Activated effector memory CD4-positive, alpha-beta T cell treated with Interleukin-2 at 50 U/mL for 16 hours (primary cell): ENCODE data around the gene MAPRE3.

Experiments
- DNase-seq: peaks from one replicate; pipeline ENCODE4 v3.0.0-alpha.2; 2020

Gene MAPRE3

GRCh38 chr2:27042985-27043634 is 72.7 kb downstream of the MAPRE3 start:
- DNase-seq, result no peak

GRCh38 chr2:27049422-27050280 is 79.2 kb downstream of the MAPRE3 start:
- no peak for DNase-seq

- peak; percentile 87 for DNase-seq
These were observed 80.0 kb downstream of the MAPRE3 start for GRCh38 chr2:27050281-27050995.

GRCh38 chr2:27050996-27051901 is 80.8 kb downstream of the MAPRE3 start, which contains the start of gene AGBL5:
TSS of gene AGBL5 (plus strand) at chr2:27051668. CDS start at chr2:27052959, 1,291 bp downstream.
- DNase-seq, result peak; percentile 95

- no peak for DNase-seq
These were observed 81.6 kb downstream of the MAPRE3 start for GRCh38 chr2:27051902-27052645.

GRCh38 chr2:27053321-27053720 is 82.9 kb downstream of the MAPRE3 start:
- DNase-seq, result no peak

- DNase-seq, result no peak
These were observed 83.3 kb downstream of the MAPRE3 start for GRCh38 chr2:27053776-27054175.

- DNase-seq, result no peak
These were observed 84.3 kb downstream of the MAPRE3 start for GRCh38 chr2:27054721-27055120.

- DNase-seq, result no peak
These were observed 86.7 kb downstream of the MAPRE3 start for GRCh38 chr2:27057184-27057583.

- DNase-seq, result no peak
These were observed 87.8 kb downstream of the MAPRE3 start for GRCh38 chr2:27058210-27058609.

GRCh38 chr2:27059141-27059820 is 88.8 kb downstream of the MAPRE3 start:
- no peak for DNase-seq

GRCh38 chr2:27060323-27060722 is 89.9 kb downstream of the MAPRE3 start:
- no peak for DNase-seq

GRCh38 chr2:27065128-27065527 is 94.7 kb downstream of the MAPRE3 start:
- no peak for DNase-seq

GRCh38 chr2:27067385-27067784 is 96.9 kb downstream of the MAPRE3 start:
- no peak for DNase-seq

- DNase-seq, result no peak
These were observed 99.0 kb downstream of the MAPRE3 start for GRCh38 chr2:27069436-27069835.

- DNase-seq, result no peak
These were observed 99.7 kb downstream of the MAPRE3 start for GRCh38 chr2:27069961-27070618.

- DNase-seq, result no peak
These were observed 100.3 kb downstream of the MAPRE3 start for GRCh38 chr2:27070653-27071276.

- peak; percentile 89 for DNase-seq
These were observed 101.0 kb downstream of the MAPRE3 start, which contains the start of gene OST4 for GRCh38 chr2:27071277-27071989. TSS of gene OST4 (minus strand) at chr2:27071654.
